ENCODE results near the gene CENPM.

DNA sequence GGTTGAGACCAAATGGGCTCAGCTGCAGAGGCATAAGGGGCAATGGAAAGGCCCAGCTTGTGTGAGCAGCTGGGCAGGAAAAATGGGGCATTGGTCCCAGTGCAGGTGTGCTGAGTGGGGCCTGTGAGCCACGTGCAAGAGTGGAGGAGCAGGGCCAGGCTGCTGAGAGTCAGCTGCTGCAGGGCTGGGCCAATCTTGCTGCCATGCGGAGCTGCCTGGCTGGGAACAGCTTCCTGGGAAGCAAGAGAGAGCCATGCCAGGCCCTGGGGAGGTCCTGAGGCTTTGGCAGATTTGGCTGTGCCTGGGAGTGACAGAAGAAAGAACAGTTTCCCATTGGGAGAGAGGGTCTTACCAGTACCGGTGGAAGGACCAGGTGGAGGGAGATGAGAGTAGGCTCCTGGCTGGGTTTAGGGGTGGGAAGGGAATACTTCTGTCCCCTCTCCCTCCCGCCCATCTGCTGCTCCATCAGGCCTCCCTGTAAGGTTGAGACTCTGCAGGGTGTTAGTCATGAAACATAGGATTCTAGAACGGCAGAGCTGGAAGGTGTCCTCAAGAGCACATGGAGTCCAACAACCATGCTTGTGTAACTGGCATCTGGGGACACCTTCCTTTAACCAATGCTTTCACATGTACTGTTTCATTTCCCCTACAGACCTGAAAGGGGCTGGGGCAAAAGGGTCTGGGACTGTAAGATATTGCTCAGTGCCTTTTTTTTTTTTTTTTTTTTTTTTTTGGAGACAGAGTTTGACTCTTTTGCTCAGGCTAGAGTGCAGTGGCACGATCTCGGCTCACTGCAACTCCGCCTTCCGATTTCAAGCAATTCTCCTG is 32.7 kb upstream of the CENPM start:
- TF ChIP-seq POLR2A (IDR thresholded peaks at IDR 0.05; ENCODE audit: low read depth, low read length): no peak
- no peak for TF ChIP-seq POLR2AphosphoS5 (IDR thresholded peaks at IDR 0.05; ENCODE audit: low read depth, low read length)
- no peak for TF ChIP-seq TAF1 (IDR thresholded peaks at IDR 0.05; ENCODE audit: borderline replicate concordance, low read depth, low read length)
